ENCODE results near the gene NOX1. TPM values are rescaled to one million over a fixed set of nuclear protein-coding genes. Genes with fewer than 3 reads are reported as not detected.

Gene NOX1
- not detected in 2 replicates for total RNA-seq

GRCh38 chrX:100874325-100874724 lies at the start of gene NOX1:
Gene NOX1 (minus strand): TSS chrX:100874359. CDS start chrX:100874139, 220 bp downstream.
- intact Hi-C loops (cut with micrococcal nuclease) = no loop called here

- intact Hi-C loops (cut with micrococcal nuclease) = no loop called here
These were observed 41.4 kb upstream of the NOX1 start for GRCh38 chrX:100915562-100915961.

GRCh38 chrX:100913111-100913510 lies 39.0 kb upstream of the NOX1 start:
- intact Hi-C loops (cut with micrococcal nuclease) = no loop called here

DNA sequence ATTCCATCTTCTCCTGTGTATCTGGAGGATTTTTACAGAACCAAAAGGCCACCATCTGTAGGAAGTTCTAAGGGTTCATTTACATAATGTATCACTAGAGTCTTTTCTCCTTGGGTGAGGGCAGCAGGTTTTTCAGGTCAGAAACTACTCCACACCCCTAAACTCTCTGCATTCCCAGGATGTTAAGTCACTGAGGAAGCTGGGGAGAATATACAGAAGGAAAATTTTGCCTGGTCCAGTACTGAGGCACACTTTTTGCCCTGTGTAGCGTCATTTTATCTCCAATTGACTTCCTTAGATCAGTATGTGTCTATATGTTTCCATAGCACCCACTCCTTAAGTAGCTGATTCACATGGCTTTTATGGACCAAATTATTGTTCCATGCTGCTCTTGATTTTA lies 37.6 kb upstream of the NOX1 start:
- intact Hi-C loops (cut with micrococcal nuclease) = no loop called here

DNA sequence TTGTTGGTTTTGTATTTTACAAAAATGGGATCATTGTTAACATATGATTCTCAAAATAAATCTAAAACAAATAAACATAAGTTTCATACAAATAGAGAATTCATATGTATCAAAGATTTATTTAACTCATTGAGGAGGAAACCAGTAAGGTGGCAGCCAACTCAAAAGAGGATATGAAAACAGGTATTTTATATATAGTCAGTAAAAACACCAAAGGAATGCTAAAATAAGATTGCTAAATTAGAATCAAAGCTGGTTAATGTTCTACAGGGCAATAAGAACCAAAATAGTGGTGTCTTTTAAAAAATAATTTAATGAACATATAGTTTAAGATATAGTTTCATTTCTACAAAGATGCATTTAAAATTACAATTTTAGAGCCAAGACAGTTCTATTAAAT lies 31.5 kb upstream of the NOX1 start:
- intact Hi-C loops (cut with micrococcal nuclease) = no loop called here

DNA sequence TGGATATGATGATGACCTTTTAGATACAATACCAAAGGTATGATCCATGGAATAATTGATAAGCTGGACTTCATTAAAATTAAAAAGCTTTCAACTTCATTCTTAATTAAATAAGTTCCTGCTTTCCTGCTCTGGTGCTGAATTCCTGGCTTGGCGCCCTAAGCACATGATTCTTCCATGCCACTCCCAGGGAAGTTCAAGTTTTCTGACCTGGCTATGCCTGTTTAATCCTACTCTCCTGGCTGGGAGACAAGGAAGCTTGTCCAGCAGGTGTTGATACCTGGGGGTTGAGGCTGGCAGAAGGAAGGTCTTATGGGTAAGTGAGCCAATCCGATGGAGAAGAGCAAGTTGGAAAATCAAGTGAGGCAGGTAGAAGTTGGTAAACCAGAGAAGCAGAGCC lies 30.3 kb upstream of the NOX1 start:
- intact Hi-C loops (cut with micrococcal nuclease) = no loop called here

GRCh38 chrX:100895365-100896075 lies 21.4 kb upstream of the NOX1 start:
- intact Hi-C loops (cut with micrococcal nuclease) = loop anchor here (1.0 to 10.0 kb wide), 4 partner anchors 199 to 392 kb away; partner anchors contain the start of gene CENPI

DNA sequence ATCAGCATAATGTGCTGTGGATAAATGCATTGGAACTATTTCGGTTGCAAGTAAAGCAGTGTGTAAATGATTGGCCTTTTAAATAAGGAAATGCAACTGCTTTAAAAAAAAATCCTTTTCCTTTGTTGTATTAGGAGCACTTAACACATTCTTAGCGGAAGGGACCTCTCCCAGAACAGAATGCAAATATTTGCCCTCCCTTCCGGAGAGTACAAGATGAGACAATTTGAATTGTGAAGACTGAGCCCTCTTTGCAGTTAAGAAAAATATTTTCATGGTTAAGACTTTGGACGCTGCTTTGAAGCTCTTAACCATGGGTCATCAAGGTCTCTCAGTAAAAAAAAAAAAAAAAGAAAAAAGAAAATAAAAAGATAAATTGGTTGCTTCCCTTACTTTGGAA lies 9.5 kb upstream of the NOX1 start:
- intact Hi-C loops (cut with micrococcal nuclease) = no loop called here

- intact Hi-C loops (cut with micrococcal nuclease) = no loop called here
These were observed 6.2 kb upstream of the NOX1 start for GRCh38 chrX:100880368-100880767.

- intact Hi-C loops (cut with micrococcal nuclease) = no loop called here
These were observed 2.3 kb downstream of the NOX1 start for GRCh38 chrX:100871594-100872560.

GRCh38 chrX:100870527-100870926 lies 3.6 kb downstream of the NOX1 start:
- intact Hi-C loops (cut with micrococcal nuclease) = no loop called here

DNA sequence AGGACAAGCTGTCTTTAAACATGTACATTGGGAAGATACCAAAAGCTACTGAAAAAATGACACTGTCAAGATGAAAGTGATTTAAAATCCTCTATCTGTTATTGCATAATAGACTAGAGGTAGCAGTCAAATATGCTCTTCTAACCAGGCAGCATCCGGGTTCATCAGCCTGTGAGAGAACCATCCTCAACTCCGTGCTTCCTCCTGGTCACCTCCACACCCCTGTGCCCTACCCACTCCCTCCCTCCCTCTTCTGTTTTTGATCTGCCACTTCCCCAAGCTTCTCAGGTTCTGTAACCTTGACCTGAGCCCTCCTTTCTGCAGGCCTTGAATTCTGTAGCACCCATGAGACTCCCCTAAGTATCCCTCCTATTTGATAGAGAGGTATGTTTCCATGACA lies 5.9 kb downstream of the NOX1 start:
- intact Hi-C loops (cut with micrococcal nuclease) = no loop called here

DNA sequence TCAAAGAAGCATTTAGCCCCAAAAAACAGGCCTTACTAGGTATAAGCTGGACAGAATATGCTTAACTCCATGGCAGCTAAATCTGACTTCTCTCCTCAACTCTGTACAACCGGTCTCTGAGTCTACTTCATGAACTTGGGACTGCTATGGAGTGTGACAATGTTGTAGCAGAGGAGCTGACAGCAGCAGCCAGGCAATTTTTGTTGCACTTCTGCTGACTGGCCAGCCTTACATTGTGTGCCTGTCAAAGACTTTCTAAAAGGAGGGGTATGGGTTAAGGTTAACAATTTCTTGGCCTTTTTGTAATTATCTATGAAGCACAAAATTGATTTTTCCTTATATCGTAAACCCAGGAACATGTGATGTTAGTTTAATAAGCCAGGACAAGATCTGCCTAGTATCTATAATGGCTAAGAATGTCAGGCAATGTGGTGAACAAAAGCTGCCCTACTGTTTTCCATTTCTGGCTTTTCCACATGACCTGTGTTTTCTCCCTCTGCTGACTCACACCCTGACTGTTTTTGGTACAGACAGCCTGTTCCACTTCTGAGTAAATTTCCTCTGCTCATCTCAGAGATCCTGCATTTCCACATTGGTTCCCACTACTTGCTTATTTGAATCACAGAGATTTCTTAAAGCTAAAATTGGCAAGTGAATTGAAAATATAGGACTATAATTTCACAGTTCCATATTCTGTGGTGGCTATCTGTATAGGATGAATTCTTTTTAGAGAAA lies 9.3 kb downstream of the NOX1 start:
- intact Hi-C loops (cut with micrococcal nuclease) = no loop called here

DNA sequence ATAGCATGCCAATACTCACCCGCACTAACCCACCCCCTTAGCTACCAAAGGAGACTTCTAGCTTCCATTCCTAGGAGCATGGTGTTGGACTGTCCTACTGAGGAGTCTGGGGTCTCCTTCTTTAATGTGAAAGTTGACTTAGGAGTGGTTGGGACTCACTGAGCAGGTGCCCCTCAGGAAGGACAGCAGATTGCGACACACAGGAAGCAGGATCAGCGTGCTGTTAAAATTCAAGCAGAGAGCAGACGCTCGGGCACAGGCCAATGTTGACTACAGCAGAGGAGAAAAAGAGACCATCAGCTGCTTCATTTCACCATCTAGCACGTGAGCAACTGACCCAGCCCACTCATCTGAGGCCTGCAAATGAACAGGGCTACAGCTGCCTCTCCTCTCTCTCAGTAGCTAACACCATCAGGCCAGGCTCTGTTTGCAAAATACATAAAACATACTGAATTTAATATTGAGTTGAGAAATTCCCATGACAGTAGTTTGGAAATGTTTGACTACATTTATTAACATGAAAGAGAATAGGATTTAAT lies 10.8 kb downstream of the NOX1 start:
- intact Hi-C loops (cut with micrococcal nuclease) = no loop called here

GRCh38 chrX:100852810-100853209 lies 21.3 kb downstream of the NOX1 start:
- intact Hi-C loops (cut with micrococcal nuclease) = no loop called here

GRCh38 chrX:100850317-100850716 lies 23.8 kb downstream of the NOX1 start:
- intact Hi-C loops (cut with micrococcal nuclease) = no loop called here

DNA sequence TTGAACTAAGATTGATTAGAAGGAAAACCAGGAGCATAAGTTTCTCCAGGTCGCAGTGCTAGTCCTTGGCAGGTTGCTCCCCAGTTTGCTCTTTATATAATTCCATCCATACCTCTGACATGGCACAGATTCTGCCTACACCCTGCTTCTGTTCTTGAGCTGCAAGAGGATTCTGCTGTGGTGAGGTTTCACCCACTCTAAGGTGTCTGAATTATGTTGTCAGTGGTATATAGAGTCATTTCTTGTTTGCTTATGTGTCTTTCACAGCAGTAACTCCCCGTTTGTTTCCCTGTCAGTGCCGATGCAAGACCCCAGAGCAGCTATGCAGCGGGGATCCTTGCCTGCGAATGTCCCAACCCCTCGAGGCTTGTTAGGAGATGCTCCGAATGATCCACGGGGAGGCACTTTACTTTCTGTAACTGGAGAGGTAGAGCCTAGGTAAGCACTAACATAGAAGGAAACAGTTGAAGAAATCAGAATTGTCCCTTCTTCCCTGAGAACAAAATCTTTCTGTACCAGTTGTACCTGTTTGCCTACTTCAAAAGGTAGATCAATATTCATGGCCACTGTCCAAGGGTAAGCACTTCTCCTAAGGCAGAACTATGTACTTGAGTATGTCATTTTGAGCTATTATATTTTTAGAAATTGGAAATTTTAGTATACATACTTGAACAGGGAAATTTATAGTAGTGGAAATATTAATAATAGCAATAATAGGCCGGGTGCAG lies 42.8 kb downstream of the NOX1 start:
- intact Hi-C loops (cut with micrococcal nuclease) = loop anchor here (5.0 kb wide), 2 partner anchors 161 to 376 kb away; no protein-coding TSS in a partner anchor

- intact Hi-C loops (cut with micrococcal nuclease) = loop anchor here (5.0 kb wide), 2 partner anchors 162 to 377 kb away; no protein-coding TSS in a partner anchor
These were observed 43.6 kb downstream of the NOX1 start for GRCh38 chrX:100830547-100830946.

DNA sequence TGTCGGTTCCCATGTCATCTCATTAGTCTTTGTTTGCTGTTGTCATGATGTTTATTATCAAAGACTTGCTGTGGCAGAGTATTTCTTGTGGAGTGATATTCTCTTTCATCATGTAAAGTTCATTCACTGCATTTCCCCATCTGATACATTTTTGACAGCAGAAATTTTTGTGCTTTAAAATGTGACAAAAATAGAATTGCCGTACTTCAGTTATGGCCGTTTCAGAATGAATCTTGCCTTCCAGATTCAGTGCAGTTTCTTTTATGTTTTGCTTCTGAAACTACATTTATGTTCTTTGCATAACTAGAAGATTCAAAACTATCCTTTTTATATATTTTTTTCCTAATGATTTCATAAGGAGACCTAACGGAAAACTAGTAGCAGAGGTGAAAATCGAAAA lies 44.0 kb downstream of the NOX1 start:
- intact Hi-C loops (cut with micrococcal nuclease) = loop anchor here (5.0 kb wide), 2 partner anchors 162 to 377 kb away; no protein-coding TSS in a partner anchor

- intact Hi-C loops (cut with micrococcal nuclease) = loop anchor here (1.0 to 10.0 kb wide), 7 partner anchors 9 to 1935 kb away; partner anchors contain the start of genes CSTF2, RPL36A and XKRX
These were observed 44.4 kb downstream of the NOX1 start for GRCh38 chrX:100829730-100830129.
